Adrenal gland (tissue), 12 donors: Measurements from ENCODE around the gene TOPAZ1. TPM values are rescaled to one million over a fixed set of nuclear protein-coding genes. Genes with fewer than 3 reads are reported as not detected.

Source experiments
- DNase-seq, 7 donors: peaks; one replicate each; pipeline ENCODE4 v3.0.0-alpha.2; 2019 to 2020
- H3K27ac ChIP-seq, 5 donors: fragments of 200-600 bp; sonication (generic) in 4 of 5; 1 replicate in 3 of 5; 2 replicates in 2 of 5; pipeline versions ENCODE4 v1.5.1 to v1.8.0; 2016 to 2020; ENCODE audit warnings: mild to moderate bottlenecking in 1 of 5
- H3K27me3 ChIP-seq: fragments of 200-600 bp; 2 replicates; pipeline ENCODE4 v1.8.0; 2021
- H3K36me3 ChIP-seq, 2 donors: fragments of 200-600 bp; replicated peaks in 1 of 2; 1 replicate in 1 of 2; 2 replicates in 1 of 2; pipeline versions ENCODE4 v1.5.1 to v1.8.0; 2018 to 2022
- H3K4me1 ChIP-seq, 2 donors: fragments of 200-600 bp; replicated peaks in 1 of 2; 1 replicate in 1 of 2; 2 replicates in 1 of 2; pipeline versions ENCODE4 v1.5.1 to v1.8.0; 2018 to 2021
- H3K4me3 ChIP-seq, 4 donors: fragments of 200-600 bp; sonication (generic) in 3 of 4; one replicate each; pipeline ENCODE4 v1.5.1; 2016 to 2018
- H3K9me3 ChIP-seq, 3 donors: fragments of 200-600 bp; sonication (generic) in 1 of 3; replicated peaks in 1 of 3; 1 replicate in 2 of 3; 2 replicates in 1 of 3; pipeline versions ENCODE4 v1.5.1 to v1.8.0; 2016 to 2021
- CTCF ChIP-seq, 6 experiments: fragments of 450-650 bp in 4 of 6; fragments of 200-600 bp in 2 of 6; sonication (generic) in 1 of 6; IDR thresholded peaks; 1 replicate in 5 of 6; 2 replicates in 1 of 6; pipeline versions ENCODE4 v1.5.1 to v1.8.0; 2016 to 2021; ENCODE audit warnings: antibody characterized with exemption in 6 of 6, mild to moderate bottlenecking in 2 of 6, moderate library complexity in 1 of 6
- POLR2A ChIP-seq, 2 donors: fragments of 450-650 bp; IDR thresholded peaks; one replicate each; pipeline ENCODE4 v1.6.1; 2017; ENCODE audit warnings: antibody characterized with exemption in 2 of 2, mild to moderate bottlenecking in 2 of 2, moderate library complexity in 1 of 2
- WGBS, 4 donors: extraction: QIAGEN DNeasy Blood & Tissue Kit in 2 of 4; methylation state at CpG; one replicate each; pipeline versions ENCODE4 v1.1.5 to v1.1.7; 2013 to 2017; 5-methylcytosine and 5-hydroxymethylcytosine counted together
- intact Hi-C, 2 donors: fragments of 100-400 bp; cut with DNase I; formaldehyde crosslinking; loops; one replicate each; pipeline versions ENCODE4 v1.14.1 to v1.15.0; 2022 to 2023
- polyA plus RNA-seq, 3 donors: library from polyadenylated mRNA; stranded (reverse); fragments of 200-250 nt in 2 of 3; fragments of 350-450 nt in 1 of 3; fragmentation: Illumina TruSeq in 1 of 3; extraction: RNeasy Lipid Tissue Mini Kit (QIAGEN cat#74804) in 1 of 3; gene quantifications; one replicate each; pipeline ENCODE4 v1.2.3, GENCODE V29; 2013 to 2014
- total RNA-seq, 9 donors: library from RNA; depleted of rRNA in 4 of 9; stranded (reverse); fragments of >200 nt in 4 of 9; fragments of 120-200 nt in 1 of 9; fragmentation: NEBNext Ultra II Directional in 1 of 9; extraction: Animal tissue kit (Norgen Biotek cat#: 25700) in 1 of 9; gene quantifications; one replicate each; pipeline versions ENCODE4 v1.1.0 to v1.2.4, GENCODE V29; 2013 to 2023
- donor health status: healthy with polysubstance abuse.
- donor health status: Bipolar disorder and iron deficiency.
- donor health status: DM: yes; HTN: yes; CAD: no.
- donor health status: DM: no; HTN: no; CAD: no.
- donor health status: DM: no; HTN: no; CAD: no.
- donor health status: DM: yes; HTN: yes; CAD: no.

Gene TOPAZ1
- total and polyA plus RNA-seq, 12 donors = not detected

GRCh38 chr3:44355362-44356033 is 113.8 kb downstream of the TOPAZ1 start:
- intact Hi-C loops = no loop called here
- no peaks in the 10 kb centered on the region for H3K27me3 ChIP-seq
- H3K27ac ChIP-seq = peak overlapping the region in 4 of 5 donors; percentile 9 to 63 (median 46)
- peak overlapping the region in 1 of 4 donors; percentile 1 for H3K4me3 ChIP-seq
- 3 to 23% (median 10%) methylated on average over 2 of the region's 2 CpGs for WGBS, 4 donors
- DNase-seq = peak; percentile 33 to 73 (median 55)
- no peaks in the 10 kb centered on the region for H3K36me3 ChIP-seq
- no peaks in the 10 kb centered on the region for H3K9me3 ChIP-seq
- H3K4me1 ChIP-seq = peaks cover 13 to 27% of the 10 kb centered on the region in 2 donors
- no peak for TF ChIP-seq CTCF (IDR thresholded peaks at IDR 0.05)
- no peak for TF ChIP-seq POLR2A (IDR thresholded peaks at IDR 0.05)

DNA sequence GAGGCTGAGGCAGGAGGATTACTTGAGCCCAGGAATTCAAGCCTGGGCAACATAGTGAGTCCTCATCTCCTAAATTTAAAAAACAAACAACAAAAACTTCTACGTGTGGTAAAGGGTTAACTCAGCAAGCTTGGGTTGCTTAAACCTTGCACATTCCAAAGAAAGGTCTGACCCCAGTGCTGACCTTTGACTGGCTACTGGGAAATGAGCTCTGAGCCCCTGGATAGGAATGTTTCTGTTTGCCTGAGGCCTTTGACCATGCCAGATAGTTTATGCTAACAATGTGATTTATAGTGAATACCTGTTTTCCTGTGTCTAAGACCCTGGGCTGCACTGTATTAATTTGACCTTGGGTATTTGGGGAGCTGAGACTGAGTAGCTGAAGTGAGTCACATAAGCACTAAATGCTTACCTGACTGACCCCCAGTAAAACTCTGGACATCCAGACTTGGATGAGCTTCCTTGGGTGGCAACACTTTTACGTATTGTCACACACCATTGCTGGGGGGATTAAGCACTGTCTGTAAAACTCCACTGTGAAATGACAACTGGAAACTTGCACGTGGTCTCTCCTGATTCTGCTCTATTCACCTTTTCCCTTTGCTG is 117.6 kb downstream of the TOPAZ1 start:
- no peaks in the 10 kb centered on the region for H3K9me3 ChIP-seq
- no peak overlapping the region for H3K4me3 ChIP-seq
- H3K27ac ChIP-seq = no peak overlapping the region
- no peak for DNase-seq
- intact Hi-C loops = no loop called here
- peaks cover 13 to 20% of the 10 kb centered on the region in 2 donors for H3K4me1 ChIP-seq
- H3K27me3 ChIP-seq = no peaks in the 10 kb centered on the region
- no peak for TF ChIP-seq CTCF (IDR thresholded peaks at IDR 0.05)
- TF ChIP-seq POLR2A (IDR thresholded peaks at IDR 0.05) = no peak
- WGBS, 4 donors = 66 to 73% (median 71%) methylated on average over 3 of the region's 3 CpGs
- H3K36me3 ChIP-seq = no peaks in the 10 kb centered on the region

- WGBS, 4 donors = 76 to 88% (median 82%) methylated on average over 2 of the region's 2 CpGs
- H3K27ac ChIP-seq = no peak overlapping the region
- no peaks in the 10 kb centered on the region for H3K9me3 ChIP-seq
- H3K4me3 ChIP-seq = no peak overlapping the region
- DNase-seq = no peak
- peaks cover 0 to 11% of the 10 kb centered on the region in 2 donors for H3K36me3 ChIP-seq
- H3K4me1 ChIP-seq = peaks cover 0 to 5% of the 10 kb centered on the region in 2 donors
- TF ChIP-seq POLR2A (IDR thresholded peaks at IDR 0.05) (no peak), CTCF (IDR thresholded peaks at IDR 0.05) (no peak)
- intact Hi-C loops = no loop called here
- H3K27me3 ChIP-seq = no peaks in the 10 kb centered on the region
Observed at GRCh38 chr3:44363591-44363990, 121.9 kb downstream of the TOPAZ1 start.

DNA sequence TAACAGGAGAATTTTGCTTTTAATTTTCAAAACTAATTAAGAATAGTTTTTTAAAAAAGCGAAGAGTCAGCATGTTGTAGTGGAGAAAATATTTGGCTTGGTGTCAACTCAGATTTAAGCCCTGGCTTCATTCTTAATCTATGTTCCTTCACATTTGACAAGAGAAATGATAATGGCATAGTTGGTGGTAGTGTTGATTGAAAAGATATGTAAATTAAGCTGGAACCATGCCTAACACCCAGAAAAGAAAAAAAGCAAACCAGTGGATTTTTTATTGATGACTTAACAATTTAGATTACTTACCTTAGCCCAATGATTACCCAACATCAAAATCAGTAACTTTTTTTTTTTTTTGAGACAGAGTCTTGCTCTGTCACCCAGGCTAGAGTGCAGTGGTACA is 124.3 kb downstream of the TOPAZ1 start:
- no peaks in the 10 kb centered on the region for H3K9me3 ChIP-seq
- no peaks in the 10 kb centered on the region for H3K4me1 ChIP-seq
- no peak overlapping the region for H3K4me3 ChIP-seq
- no peak for DNase-seq
- no peaks in the 10 kb centered on the region for H3K27me3 ChIP-seq
- H3K27ac ChIP-seq = no peak overlapping the region
- WGBS, 4 donors = 83 to 98% (median 96%) methylated on average over 1 of the region's 1 CpG
- TF ChIP-seq POLR2A (IDR thresholded peaks at IDR 0.05) = no peak
- no peak for TF ChIP-seq CTCF (IDR thresholded peaks at IDR 0.05)
- intact Hi-C loops = no loop called here
- peaks cover 0 to 11% of the 10 kb centered on the region in 2 donors for H3K36me3 ChIP-seq
